ENCODE results near the gene SLC49A4. TPM values are rescaled to one million over a fixed set of nuclear protein-coding genes. Genes with fewer than 3 reads are reported as not detected.

Gene SLC49A4
- total RNA-seq, 1 donor, result 30.0 TPM

- no peak for DNase-seq (ENCODE audit: low read depth)
- no peak for TF ChIP-seq CTCF (IDR thresholded peaks at IDR 0.05; ENCODE audit: insufficient read depth, low read length)
- H3K4me3 ChIP-seq (ENCODE audit: low read depth, low read length), result no peak overlapping the region
Measured at GRCh38 chr3:122923611-122924010, 128.7 kb downstream of the SLC49A4 start.

- no peak for TF ChIP-seq CTCF (IDR thresholded peaks at IDR 0.05; ENCODE audit: insufficient read depth, low read length)
- DNase-seq (ENCODE audit: low read depth), result no peak
Measured at GRCh38 chr3:122924056-122924455, 129.2 kb downstream of the SLC49A4 start.

GRCh38 chr3:122925756-122926155 lies 130.9 kb downstream of the SLC49A4 start:
- H3K4me3 ChIP-seq (ENCODE audit: low read depth, low read length), result no peak overlapping the region
- TF ChIP-seq CTCF (IDR thresholded peaks at IDR 0.05; ENCODE audit: insufficient read depth, low read length), result no peak
- DNase-seq (ENCODE audit: low read depth), result no peak

More at GRCh38 chr3:122924056-122924455, 129.2 kb downstream of the SLC49A4 start:
- H3K4me3 ChIP-seq (ENCODE audit: low read depth, low read length), result no peak overlapping the region

- no peak overlapping the region for H3K4me3 ChIP-seq (ENCODE audit: low read depth, low read length)
- no peak for DNase-seq (ENCODE audit: low read depth)
- TF ChIP-seq CTCF (IDR thresholded peaks at IDR 0.05; ENCODE audit: insufficient read depth, low read length), result no peak
Measured at GRCh38 chr3:122926322-122926721, 131.5 kb downstream of the SLC49A4 start.

GRCh38 chr3:122926811-122927210 lies 131.9 kb downstream of the SLC49A4 start:
- no peak for DNase-seq (ENCODE audit: low read depth)
- H3K4me3 ChIP-seq (ENCODE audit: low read depth, low read length), result no peak overlapping the region
- TF ChIP-seq CTCF (IDR thresholded peaks at IDR 0.05; ENCODE audit: insufficient read depth, low read length), result no peak

GRCh38 chr3:122927726-122928125 lies 132.9 kb downstream of the SLC49A4 start:
- no peak overlapping the region for H3K4me3 ChIP-seq (ENCODE audit: low read depth, low read length)
- no peak for DNase-seq (ENCODE audit: low read depth)
- TF ChIP-seq CTCF (IDR thresholded peaks at IDR 0.05; ENCODE audit: insufficient read depth, low read length), result no peak

Measured in fibroblast of the aortic adventitia (primary cell).